WI38 (cell line): Measurements from ENCODE around the gene VASN.

Experiments
- H3K4me3 ChIP-seq: 2 replicates; pipeline ENCODE4 v1.5.1; 2011; ENCODE audit warnings: low read depth, mild to moderate bottlenecking, control low read depth, low read length
- CTCF ChIP-seq: IDR thresholded peaks from 2 replicates; pipeline ENCODE4 v1.5.1; 2012; ENCODE audit warnings: low read depth, mild to moderate bottlenecking, control low read depth, low read length

VASN gene

GRCh38 chr16:4401510-4401909 is 29.9 kb downstream of the VASN start:
- no peak overlapping the region for H3K4me3 ChIP-seq
- no peak for TF ChIP-seq CTCF

GRCh38 chr16:4402439-4403132 is 30.9 kb downstream of the VASN start:
- no peak overlapping the region for H3K4me3 ChIP-seq
- TF ChIP-seq CTCF, result peak; percentile 81

DNA sequence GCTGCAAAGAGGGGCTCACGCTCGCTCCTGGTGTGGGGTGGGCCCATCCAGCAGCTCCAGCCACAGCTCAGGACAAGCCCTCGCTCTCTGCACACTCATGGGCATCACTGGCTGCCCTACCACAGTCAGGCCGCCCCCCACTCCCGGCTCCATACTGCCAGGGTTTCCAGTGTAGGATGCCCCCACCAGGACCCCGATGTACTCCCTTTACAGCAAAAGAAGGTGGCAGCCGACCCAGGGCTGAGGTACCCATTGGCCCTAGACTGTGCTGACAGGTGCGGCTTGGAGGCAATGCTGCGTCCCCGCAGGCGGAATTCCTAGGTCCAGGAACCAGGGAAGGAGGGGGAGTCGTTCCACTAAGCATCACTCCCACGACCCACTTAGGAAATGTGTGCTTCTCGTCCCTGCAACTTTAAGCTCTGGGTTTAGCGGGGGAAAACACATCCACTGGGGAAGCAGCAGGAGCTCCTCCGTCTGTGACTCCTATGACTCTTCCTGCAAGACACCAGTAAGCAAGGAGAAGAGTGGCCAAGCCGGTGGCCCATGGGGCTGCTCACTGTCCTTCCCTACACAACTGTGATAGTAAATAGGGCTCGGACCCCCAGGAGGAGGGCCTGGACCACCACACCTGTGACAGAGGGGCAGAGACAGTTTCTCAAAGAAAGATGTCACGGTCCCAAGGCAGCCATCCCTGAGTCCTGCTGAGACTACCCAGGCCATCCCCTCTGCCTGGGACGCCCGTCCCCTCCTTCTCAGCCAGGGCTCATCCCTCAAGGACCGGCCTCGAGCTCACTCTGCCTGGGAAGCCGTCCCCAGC is 31.7 kb downstream of the VASN start:
- no peak for TF ChIP-seq CTCF
- no peak overlapping the region for H3K4me3 ChIP-seq

DNA sequence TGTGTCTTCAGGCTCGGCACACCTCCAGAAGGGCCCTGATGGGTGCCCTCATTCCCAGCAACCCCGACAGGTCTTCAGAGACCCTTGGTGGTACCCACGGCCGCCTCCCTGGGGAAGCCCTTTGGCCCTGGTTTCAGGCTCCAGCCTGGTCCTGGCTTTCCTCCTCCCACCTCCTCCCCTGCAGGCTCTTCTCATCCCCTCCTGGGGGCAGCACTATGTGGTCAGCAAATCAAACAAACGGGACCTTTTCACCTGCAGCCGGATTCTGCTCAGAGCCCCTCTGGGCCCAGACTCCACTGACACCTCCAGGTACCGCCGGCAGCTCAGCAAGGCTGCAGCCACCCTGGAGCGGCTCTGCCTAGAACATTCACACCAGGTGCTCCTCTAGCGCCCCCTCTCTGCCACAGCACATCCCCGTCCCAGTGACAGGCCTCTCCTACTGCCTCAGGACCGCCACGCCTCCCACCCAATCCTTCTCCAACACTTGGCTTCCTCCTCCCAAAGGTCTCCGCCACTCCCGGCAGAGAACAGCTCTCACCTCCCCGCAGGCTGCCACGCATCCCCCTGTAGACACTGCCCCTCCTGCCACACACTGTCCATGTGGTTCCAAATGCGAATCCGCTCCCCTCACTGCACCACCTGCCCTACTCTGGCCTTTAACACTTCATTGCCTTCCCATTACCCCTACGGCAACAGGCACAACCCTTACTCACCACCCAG is 32.8 kb downstream of the VASN start:
- peak; percentile 90 for TF ChIP-seq CTCF
- no peak overlapping the region for H3K4me3 ChIP-seq

GRCh38 chr16:4404967-4405696 is 33.5 kb downstream of the VASN start:
- H3K4me3 ChIP-seq, result no peak overlapping the region
- no peak for TF ChIP-seq CTCF

DNA sequence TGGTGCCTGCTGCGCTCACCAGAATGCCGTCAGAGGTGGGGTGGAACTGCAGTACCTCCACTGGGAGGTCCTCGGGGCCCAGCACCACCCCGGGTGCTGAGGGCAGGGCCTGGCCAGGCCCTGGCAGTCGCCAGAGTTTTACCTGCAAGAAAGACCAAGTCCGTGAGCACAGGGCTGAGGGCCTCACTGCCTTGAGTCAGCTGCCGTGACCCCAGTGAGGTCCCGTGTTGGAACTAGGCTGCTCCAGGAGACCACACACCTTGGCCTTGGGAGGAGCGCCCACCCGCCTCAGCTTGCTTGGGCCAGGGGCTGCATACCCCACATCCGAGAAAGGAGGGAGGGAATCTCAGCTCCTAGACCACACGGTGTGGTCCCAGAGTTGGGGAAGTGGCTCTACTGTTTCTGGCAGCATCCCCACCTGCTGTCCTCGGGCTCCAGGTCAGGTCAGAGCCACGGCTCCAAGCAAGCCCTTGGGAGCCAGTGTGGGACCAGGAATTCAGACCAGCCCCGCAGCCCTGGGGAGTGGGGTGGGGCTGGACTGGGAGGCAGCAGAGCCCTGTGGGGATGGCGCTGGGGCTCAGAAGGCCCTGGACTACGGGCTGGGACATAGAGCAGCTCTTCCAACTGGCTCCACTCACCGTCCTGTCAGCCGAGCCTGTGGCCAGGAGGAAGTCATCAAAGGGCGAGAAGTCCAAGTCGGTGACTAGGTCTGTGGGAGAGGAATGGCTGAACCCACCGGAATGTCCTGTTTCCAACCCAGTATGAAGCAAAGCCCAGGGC is 36.1 kb downstream of the VASN start:
- TF ChIP-seq CTCF, result no peak

More for the DNA sequence above, 36.1 kb downstream of the VASN start:
- no peak overlapping the region for H3K4me3 ChIP-seq
